SH-SY5Y (cell line): ENCODE results near the gene NDUFA11.

ENCODE experiments used
- GATA2 ChIP-seq: IDR thresholded peaks from 2 replicates; pipeline ENCODE4 v1.6.1; 2011; ENCODE audit warnings: mild to moderate bottlenecking, low read depth, low read length
- GATA3 ChIP-seq: IDR thresholded peaks from 2 replicates; pipeline ENCODE4 v1.6.1; 2011; ENCODE audit warnings: low read depth, mild to moderate bottlenecking, low read length, moderate library complexity

NDUFA11 gene

GRCh38 chr19:5892772-5893275 lies 10.8 kb downstream of the NDUFA11 start:
- TF ChIP-seq GATA3 (no peak), GATA2 (no peak)

- no peak for TF ChIP-seq GATA3
- TF ChIP-seq GATA2, result no peak
These were observed 11.4 kb downstream of the NDUFA11 start for GRCh38 chr19:5891938-5892771.

- TF ChIP-seq GATA2 (no peak), GATA3 (no peak)
These were observed 12.0 kb downstream of the NDUFA11 start for GRCh38 chr19:5891572-5891937.

GRCh38 chr19:5890099-5890498 lies 13.5 kb downstream of the NDUFA11 start:
- TF ChIP-seq GATA3, result no peak
- no peak for TF ChIP-seq GATA2

- TF ChIP-seq GATA3 (no peak), GATA2 (no peak)
These were observed 14.2 kb downstream of the NDUFA11 start for GRCh38 chr19:5889288-5889971.

- no peak for TF ChIP-seq GATA3
- TF ChIP-seq GATA2, result no peak
These were observed 21.1 kb downstream of the NDUFA11 start for GRCh38 chr19:5882421-5882968.

GRCh38 chr19:5881543-5882299 lies 21.9 kb downstream of the NDUFA11 start:
- TF ChIP-seq GATA2, result no peak
- no peak for TF ChIP-seq GATA3

GRCh38 chr19:5880604-5881078 lies 22.9 kb downstream of the NDUFA11 start:
- TF ChIP-seq GATA3 (no peak), GATA2 (no peak)

GRCh38 chr19:5880196-5880595 lies 23.4 kb downstream of the NDUFA11 start:
- TF ChIP-seq GATA2 (no peak), GATA3 (no peak)

GRCh38 chr19:5877882-5878281 lies 25.7 kb downstream of the NDUFA11 start:
- TF ChIP-seq GATA3 (no peak), GATA2 (no peak)

- TF ChIP-seq GATA2 (no peak), GATA3 (no peak)
These were observed 26.2 kb downstream of the NDUFA11 start for GRCh38 chr19:5877427-5877826.

GRCh38 chr19:5873617-5874199 lies 29.9 kb downstream of the NDUFA11 start:
- TF ChIP-seq GATA2, result no peak
- TF ChIP-seq GATA3, result no peak

- TF ChIP-seq GATA3 (no peak), GATA2 (no peak)
These were observed 32.6 kb downstream of the NDUFA11 start for GRCh38 chr19:5870986-5871394.
